Epithelial cell of esophagus (primary cell): ENCODE measurements around the gene ZNF205.
A peak's percentile ranks its signal among the peaks of the same experiment; 100 is the strongest.
"Not testable (repeated sequence)": the region's sequence is repeated elsewhere in the genome, so short reads cannot be mapped to it uniquely, and the experiment has no call there.

Experiments used
- DNase-seq: peaks from one replicate; pipeline ENCODE4 v3.0.0; 2010; ENCODE audit warnings: low read depth
- H3K4me3 ChIP-seq: 2 replicates; pipeline ENCODE4 v1.5.1; 2011; ENCODE audit warnings: mild to moderate bottlenecking, low read length, control low read depth
- CTCF ChIP-seq: IDR thresholded peaks from 2 replicates; pipeline ENCODE4 v1.5.1; 2011; ENCODE audit warnings: low read depth, mild to moderate bottlenecking, low read length, control low read depth, inconsistent platforms; ENCODE audit not compliant: insufficient read depth; ENCODE audit errors: missing control alignments

The ZNF205 gene

GRCh38 chr16:3138823-3139426 lies 26.5 kb downstream of the ZNF205 start:
- no peak for TF ChIP-seq CTCF
- no peak for DNase-seq
- H3K4me3 ChIP-seq = no peak overlapping the region

GRCh38 chr16:3139561-3139960 lies 27.2 kb downstream of the ZNF205 start:
- not testable (repeated sequence) for H3K4me3 ChIP-seq
- peak; percentile 67 for DNase-seq

- no peak for DNase-seq
- no peak for TF ChIP-seq CTCF
- no peak overlapping the region for H3K4me3 ChIP-seq
These were observed 28.4 kb downstream of the ZNF205 start for GRCh38 chr16:3140603-3141427.

- H3K4me3 ChIP-seq = no peak overlapping the region
- no peak for DNase-seq
- no peak for TF ChIP-seq CTCF
These were observed 29.5 kb downstream of the ZNF205 start for GRCh38 chr16:3141781-3142311.

GRCh38 chr16:3142327-3142726 lies 29.9 kb downstream of the ZNF205 start:
- no peak for DNase-seq
- no peak for TF ChIP-seq CTCF
- H3K4me3 ChIP-seq = no peak overlapping the region

GRCh38 chr16:3142770-3143169 lies 30.4 kb downstream of the ZNF205 start:
- no peak for TF ChIP-seq CTCF
- DNase-seq = no peak
- H3K4me3 ChIP-seq = no peak overlapping the region

- no peak overlapping the region for H3K4me3 ChIP-seq
- no peak for DNase-seq
- no peak for TF ChIP-seq CTCF
These were observed 30.8 kb downstream of the ZNF205 start for GRCh38 chr16:3143189-3143588.
